ENCODE data around the gene MAD1L1.

The MAD1L1 gene

GRCh38 chr7:1946025-1946772, 286.5 kb downstream of the MAD1L1 start:
- DNase-seq, result no peak

- DNase-seq, result no peak
These were observed 287.2 kb downstream of the MAD1L1 start for GRCh38 chr7:1945558-1945957.

GRCh38 chr7:1944619-1945210, 288.0 kb downstream of the MAD1L1 start:
- no peak for DNase-seq

DNA sequence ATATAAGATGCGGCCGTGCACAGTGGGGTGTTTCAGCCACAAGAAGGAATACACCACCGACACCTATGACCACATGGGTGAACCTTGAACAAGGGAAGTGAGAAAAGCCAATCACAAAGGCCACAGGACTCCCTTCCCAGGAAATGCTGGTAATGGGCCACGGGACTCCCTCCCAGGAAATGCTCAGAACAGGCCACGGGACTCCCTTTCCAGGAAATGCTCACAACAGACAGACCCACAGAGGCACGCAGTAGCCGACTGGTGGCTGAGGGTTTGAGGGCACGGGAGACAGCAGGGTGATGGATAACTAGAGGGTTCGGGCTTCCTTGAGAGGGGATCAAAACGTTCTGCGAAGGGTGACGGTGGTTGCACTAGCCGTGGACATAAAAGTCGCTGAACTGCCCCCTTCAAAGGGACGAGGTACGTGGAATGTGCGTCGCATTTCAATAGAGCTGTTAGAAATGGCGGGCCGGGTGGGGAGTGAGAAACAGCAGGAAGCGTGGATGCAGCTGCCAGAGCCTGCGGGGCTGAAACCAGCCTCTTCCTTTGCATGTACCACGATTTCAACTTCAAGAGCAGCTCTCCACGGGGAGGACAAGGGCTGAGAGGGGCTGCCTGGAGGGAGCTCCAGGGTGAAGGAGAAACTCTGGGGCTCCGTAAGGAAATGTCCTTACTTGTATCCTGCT, 288.7 kb downstream of the MAD1L1 start:
- no peak for DNase-seq

DNA sequence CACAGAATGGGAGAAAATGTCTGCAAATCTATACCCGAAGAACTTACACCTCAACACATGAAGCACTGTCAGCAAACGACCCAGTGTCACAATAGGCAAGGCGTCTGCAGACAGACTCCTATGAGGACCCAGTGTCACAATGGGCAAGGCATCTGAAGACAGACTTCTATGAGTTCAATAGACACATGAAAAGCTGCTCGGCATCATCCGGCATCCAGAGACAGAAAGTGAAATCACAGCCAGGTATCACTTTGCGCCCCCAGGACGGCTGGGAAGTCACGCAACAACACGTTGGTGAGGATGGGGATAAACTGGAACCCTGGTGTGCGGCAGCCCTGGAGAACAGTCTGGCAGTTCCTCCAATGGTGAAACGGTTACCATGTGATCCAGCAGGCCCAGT, 289.4 kb downstream of the MAD1L1 start:
- DNase-seq, result no peak

DNA sequence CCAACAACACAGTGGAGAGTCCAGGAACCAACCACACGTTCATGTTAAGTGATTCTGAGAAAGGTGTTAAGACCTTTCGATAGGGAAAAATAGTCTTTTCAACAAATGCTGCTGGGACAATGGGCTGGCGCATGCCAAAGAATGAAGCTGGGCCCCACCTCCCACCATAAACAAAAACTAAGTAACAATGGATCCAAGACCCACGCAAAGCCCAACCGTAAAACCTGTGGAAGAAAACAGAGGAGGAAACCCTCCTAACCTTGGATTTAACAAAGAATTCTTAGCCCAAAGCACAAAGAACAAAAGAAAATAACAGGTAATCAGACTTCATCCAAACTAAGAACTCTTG, 289.8 kb downstream of the MAD1L1 start:
- no peak for DNase-seq

DNA sequence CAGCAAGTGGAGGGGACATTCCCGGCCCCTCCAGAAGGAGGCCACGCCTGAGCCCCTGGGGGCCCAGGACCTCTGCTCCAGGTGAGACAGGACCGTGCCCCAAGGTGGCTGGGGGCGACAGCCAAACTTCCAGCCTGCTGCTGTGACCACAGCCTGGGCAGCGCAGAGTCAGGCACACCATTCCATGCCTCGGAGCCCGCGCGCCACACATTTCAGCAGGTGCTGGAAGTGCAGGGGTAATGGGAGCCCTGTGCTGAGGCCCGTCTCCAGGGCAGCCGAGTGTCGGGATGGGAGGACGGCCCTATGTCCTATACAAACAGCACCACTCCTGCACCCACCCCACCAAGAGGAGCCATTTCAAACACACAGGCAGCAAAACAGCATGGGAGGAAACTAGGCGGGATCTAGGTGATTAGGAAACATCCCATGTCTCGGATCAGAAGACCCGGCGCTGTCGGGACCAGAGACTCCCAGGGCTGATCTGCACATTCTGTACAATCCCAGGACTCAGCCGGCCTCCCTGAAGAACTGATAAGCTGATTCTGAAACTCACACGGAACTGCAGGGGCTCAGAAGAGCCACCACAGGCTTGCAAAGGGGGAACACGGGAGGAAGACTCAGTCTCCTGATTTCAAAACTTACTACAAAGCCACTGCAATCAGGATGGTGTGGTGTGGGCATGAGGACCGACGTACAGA, 290.4 kb downstream of the MAD1L1 start:
- no peak for DNase-seq

DNA sequence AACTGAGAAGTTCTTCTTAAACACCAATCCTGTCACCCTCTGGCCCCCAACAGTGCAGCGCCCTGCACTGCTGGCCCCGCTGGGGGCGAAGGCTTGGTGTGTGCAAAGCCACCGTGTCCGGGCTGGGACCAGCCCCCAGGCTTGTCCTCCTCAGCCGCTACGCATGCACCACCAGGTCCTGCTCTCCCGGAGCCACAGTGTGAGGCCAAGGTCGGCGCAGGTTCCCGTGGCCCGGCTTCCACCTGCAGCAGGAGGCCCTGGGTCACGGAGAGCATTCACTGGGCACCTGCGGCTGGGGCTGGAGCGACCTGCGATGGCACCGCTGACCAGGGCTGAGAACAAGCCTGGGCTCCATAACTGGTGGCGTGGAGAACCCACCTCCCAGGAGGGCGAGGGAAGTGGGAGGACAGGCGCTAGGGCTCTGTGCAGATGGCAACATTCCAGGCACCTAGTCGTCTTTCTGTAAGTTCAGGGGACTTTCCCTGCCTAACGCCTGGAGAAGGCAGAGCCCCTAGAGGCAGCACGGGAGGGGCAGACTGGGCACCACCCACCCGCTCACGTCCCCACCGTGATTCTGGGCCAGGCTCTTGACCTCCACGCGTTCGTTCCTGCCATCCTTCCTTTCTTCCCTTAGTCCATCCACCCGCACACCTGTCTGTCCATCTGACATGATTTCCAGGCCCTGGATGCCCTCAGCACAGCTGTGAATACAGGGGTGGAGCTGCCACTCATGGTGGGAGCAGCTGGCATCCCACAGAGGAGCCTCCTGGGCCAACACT, 291.1 kb downstream of the MAD1L1 start:
- no peak for DNase-seq

- DNase-seq, result no peak
These were observed 291.9 kb downstream of the MAD1L1 start for GRCh38 chr7:1940863-1941262.

DNA sequence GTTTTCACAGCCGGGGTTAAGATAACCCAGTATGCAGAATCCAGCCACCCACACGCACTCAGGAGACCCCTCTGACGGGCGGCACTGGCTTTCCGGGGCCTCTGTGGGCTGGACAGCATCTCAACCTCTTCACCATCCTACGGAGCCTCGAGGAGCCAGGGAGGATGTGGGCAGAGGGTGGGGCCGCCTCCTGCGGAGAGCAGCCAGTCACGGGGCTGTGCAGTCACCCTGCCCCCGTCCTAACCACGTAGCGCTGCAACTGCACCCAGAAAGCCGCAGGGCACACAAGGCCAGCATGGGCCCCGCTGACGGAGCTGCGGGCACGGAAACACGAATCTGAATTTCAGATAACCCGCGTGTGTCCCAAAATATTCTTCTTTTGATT, 292.4 kb downstream of the MAD1L1 start:
- no peak for DNase-seq

DNA sequence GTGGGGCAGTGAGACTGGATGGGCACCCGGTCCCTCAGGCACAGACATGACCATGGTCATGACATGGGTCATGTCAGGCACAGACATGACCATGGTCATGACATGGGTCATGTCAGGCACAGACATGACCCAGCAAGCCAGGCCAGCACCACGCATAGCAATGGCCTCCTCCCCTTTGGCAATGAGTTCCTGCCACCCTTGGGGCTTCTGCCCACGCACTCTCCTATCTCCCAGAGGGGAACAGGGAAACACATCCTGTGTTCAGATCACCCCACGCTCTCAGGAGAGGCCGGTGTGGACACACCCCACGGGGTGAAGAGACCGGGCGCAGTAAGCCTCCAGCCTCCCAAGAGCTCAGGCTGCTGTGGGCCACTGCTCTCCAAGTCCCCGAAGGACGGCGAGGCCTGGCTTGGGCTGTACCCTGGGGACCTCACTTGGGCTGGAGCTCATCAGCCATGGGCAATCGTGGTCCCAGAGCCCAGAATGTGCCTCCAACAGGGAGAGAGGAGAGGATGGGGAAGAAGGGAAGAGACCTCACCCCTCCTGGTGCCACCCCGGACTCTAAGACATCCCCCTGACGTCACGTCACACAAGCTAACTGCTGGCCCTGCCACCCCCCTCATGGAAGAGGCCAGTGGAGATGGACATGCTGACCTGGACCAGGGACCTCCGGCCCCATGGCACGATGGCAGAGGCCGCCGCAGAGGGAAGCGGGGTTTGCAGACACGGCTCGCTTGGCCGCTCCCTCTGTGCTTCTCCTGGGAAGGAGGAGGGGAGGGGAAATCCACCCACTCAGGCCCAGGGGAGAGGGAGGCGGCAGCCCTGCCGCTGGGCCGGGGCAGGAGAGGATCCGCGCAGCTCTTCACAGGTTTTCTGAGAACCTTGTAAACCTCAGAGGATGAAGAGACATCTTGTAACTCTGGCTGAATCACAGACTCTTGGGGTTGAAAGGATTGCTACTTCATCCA, 293.0 kb downstream of the MAD1L1 start:
- no peak for DNase-seq

DNA sequence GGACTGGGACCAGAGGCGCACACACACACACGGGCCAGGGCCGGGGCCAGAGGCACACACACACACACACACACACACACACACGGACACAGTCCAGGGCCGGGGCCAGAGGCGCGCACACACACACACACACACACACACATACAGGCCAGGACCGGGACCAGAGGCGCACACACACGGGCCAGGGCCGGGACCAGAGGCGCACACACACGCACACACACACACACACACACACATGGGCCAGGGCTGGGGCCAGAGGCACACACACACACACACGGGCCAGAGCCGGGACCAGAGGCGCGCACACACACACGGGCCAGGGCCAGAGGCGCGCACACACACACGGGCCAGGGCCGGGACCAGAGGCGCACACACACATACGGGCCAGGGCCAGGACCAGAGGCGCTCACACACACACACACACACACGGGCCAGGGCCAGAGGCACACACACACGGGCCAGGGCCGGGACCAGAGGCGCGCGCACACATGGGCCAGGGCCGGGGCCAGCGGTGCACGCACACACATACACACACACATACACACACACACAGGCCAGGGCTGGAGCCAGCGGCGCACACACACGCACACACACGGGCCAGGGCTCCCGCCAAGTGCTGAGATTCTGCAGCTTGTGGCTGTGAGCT, 293.8 kb downstream of the MAD1L1 start:
- DNase-seq, result no peak

- no peak for DNase-seq
These were observed 295.5 kb downstream of the MAD1L1 start for GRCh38 chr7:1937252-1937605.

- no peak for DNase-seq
These were observed 296.1 kb downstream of the MAD1L1 start for GRCh38 chr7:1936531-1937251.

DNA sequence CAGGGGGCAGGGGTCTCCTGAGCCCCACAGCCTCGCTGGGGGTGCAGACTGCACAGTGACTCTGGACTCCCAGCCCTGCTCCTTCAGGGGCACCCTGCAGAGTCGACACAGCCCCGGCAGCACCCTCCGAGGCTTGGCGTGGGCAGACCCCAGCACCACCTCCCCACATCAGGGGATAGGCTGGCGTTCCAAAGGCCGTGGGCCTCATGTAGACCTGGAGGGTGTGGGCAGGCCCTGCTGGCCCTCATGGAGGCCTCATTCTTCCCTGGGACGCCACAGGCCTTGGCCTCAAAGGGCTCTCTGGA, 296.8 kb downstream of the MAD1L1 start:
- DNase-seq, result no peak

- DNase-seq, result no peak
These were observed 297.4 kb downstream of the MAD1L1 start for GRCh38 chr7:1935176-1936005.

DNA sequence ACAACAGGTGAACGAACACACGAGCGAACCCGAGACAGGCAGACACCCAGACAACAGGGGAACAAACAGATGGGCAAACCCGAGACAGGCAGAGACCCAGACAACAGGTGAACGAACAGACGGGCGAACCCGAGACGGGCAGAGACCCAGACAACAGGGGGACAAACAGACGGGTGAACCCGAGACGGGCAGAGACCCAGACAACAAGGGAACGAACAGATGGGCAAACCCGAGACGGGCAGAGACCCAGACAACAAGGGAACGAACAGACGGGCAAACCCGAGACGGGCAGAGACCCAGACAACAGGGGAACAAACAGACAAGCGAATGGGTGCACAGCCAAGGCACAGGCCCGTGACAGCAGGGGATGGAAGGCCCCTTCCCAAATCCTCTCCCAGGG, 298.0 kb downstream of the MAD1L1 start:
- no peak for DNase-seq

- DNase-seq, result no peak
These were observed 298.7 kb downstream of the MAD1L1 start for GRCh38 chr7:1934017-1934416.

DNA sequence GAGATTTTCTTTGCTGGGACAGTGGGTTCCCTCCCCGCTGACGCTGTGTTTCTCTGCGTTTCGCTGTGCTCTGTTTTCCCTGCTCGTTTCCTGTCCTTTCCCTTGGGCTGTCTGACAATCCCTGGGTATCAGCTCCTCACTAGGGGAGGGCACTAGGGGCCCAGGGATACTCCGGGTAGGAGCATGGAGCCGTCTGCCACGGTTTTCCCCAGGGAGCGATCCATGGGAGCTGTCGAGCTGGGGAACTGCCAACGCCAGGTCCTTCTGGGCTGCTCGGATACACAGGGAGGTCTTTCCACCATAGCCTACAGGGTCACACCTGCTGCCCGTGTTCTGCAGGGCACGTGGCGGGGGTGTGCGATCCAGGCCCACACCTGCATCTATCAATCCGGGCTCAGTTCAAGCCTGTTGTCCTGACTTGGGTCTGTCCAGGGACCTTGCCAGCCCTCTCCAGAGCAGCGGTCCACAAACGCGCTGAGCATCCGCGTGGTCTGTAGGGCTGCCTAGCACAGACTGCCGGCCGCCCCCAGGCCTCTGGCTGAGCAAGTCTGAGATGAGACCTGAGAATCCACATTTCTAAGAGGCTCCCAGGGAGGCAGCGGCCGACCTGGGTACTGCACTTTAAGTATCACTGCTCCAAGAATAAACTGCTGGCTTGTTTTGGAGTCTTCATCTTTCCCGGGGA, 299.5 kb downstream of the MAD1L1 start:
- DNase-seq, result no peak
